Cerebellar cortex (tissue), 1 donor: ENCODE measurements around the gene FGGY.
"Not testable (repeated sequence)": the region's sequence is repeated elsewhere in the genome, so short reads cannot be mapped to it uniquely, and the experiment has no call there.

ENCODE experiments used
- DNase-seq: peaks from one replicate; pipeline ENCODE4 v3.0.0-alpha.2; 2015; ENCODE audit warnings: low spot score

Gene FGGY

GRCh38 chr1:59640851-59641250 lies 344.0 kb downstream of the FGGY start:
- no peak for DNase-seq

GRCh38 chr1:59641836-59642235 lies 344.9 kb downstream of the FGGY start:
- no peak for DNase-seq

GRCh38 chr1:59643526-59643925 lies 346.6 kb downstream of the FGGY start:
- no peak for DNase-seq

GRCh38 chr1:59645893-59646292 lies 349.0 kb downstream of the FGGY start:
- DNase-seq: no peak

- not testable (repeated sequence) for DNase-seq
Measured at GRCh38 chr1:59653142-59653958, 356.5 kb downstream of the FGGY start.

- no peak for DNase-seq
Measured at GRCh38 chr1:59653968-59654367, 357.1 kb downstream of the FGGY start.

GRCh38 chr1:59657873-59658465 lies 361.1 kb downstream of the FGGY start:
- DNase-seq: no peak

GRCh38 chr1:59664166-59664565 lies 367.3 kb downstream of the FGGY start:
- DNase-seq: no peak

GRCh38 chr1:59666106-59666505 lies 369.2 kb downstream of the FGGY start:
- no peak for DNase-seq

GRCh38 chr1:59667020-59667419 lies 370.1 kb downstream of the FGGY start:
- no peak for DNase-seq

- peak; percentile 18 for DNase-seq
Measured at GRCh38 chr1:59669752-59670312, 372.9 kb downstream of the FGGY start.

GRCh38 chr1:59670662-59671061 lies 373.8 kb downstream of the FGGY start:
- DNase-seq: no peak

GRCh38 chr1:59671066-59671952 lies 374.4 kb downstream of the FGGY start:
- no peak for DNase-seq

GRCh38 chr1:59671953-59672305 lies 375.0 kb downstream of the FGGY start:
- DNase-seq: no peak

- DNase-seq: no peak
Measured at GRCh38 chr1:59672851-59673572, 376.1 kb downstream of the FGGY start.

- no peak for DNase-seq
Measured at GRCh38 chr1:59673573-59674450, 376.9 kb downstream of the FGGY start.

GRCh38 chr1:59674595-59674994 lies 377.7 kb downstream of the FGGY start:
- DNase-seq: no peak

GRCh38 chr1:59675936-59676335 lies 379.0 kb downstream of the FGGY start:
- no peak for DNase-seq

- DNase-seq: no peak
Measured at GRCh38 chr1:59678040-59678439, 381.1 kb downstream of the FGGY start.

- DNase-seq: no peak
Measured at GRCh38 chr1:59678493-59679228, 381.8 kb downstream of the FGGY start.
